NCI-H1092 treated with DMSO at 0.1 percent for 48 hours (cell line): ENCODE data around the gene ARID1B.
A peak's percentile ranks its signal among the peaks of the same experiment; 100 is the strongest.

Experiments used
- DNase-seq: peaks from one replicate; lab custom pipeline; 2025; lab: John Stamatoyannopoulos, UW

The ARID1B gene

GRCh38 chr6:157213907-157214565 is 436.9 kb downstream of the ARID1B start:
- DNase-seq, result no peak

DNA sequence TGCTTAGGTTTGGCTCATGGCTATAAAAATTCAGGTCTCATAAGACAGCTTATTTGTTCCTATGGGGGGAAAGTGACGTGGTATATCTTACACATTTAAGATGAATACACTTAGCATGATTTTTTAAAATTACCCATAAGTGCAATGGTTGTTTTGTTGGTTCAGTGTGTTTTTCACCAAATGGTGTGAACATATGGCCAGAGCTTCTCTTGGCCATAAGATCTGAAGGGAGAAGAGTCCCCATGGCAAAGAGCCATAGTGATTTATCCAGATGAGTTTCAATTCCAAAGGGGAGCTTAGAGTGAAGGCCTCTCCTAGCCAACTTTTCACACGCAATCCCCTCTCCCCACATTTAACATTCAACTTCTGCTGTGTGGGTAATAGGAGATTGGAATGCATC is 438.5 kb downstream of the ARID1B start:
- no peak for DNase-seq

GRCh38 chr6:157216570-157216969 is 439.4 kb downstream of the ARID1B start:
- no peak for DNase-seq

DNA sequence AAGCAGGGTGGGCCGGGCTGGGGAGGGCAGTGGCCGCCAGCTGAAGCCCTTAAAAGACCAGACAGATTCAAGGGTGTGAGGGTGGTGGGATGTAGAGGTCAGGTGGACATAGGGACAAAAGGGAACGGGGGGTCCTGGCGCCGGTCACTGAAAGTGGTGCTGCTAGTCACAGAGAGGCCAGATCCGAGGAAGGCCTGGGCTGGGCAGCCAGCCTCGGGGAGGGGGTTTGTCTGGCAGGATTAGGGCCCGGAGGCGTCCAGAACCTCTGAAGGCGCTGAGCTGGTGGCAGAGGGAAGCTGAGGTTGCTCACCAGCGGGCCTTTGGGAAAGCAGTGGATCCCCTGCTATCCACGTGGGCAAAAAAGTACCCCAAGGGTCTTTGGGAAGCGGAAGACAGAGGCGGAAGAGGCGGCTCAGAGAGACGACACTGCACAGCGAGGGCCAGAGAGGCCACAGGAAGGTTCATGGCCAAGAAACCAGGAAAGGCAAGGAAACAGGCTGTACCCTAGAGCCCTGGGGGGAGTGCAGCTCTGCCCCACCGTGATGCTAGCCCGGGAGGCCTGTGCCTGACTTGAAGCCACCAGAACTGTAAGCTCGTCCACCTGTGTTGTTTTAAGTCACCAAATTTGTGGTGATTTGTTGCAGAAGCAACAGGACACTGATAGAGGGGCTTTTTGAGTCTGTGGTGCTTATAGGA is 440.2 kb downstream of the ARID1B start:
- DNase-seq, result no peak

- no peak for DNase-seq
Observed at GRCh38 chr6:157217894-157218370, 440.8 kb downstream of the ARID1B start.

DNA sequence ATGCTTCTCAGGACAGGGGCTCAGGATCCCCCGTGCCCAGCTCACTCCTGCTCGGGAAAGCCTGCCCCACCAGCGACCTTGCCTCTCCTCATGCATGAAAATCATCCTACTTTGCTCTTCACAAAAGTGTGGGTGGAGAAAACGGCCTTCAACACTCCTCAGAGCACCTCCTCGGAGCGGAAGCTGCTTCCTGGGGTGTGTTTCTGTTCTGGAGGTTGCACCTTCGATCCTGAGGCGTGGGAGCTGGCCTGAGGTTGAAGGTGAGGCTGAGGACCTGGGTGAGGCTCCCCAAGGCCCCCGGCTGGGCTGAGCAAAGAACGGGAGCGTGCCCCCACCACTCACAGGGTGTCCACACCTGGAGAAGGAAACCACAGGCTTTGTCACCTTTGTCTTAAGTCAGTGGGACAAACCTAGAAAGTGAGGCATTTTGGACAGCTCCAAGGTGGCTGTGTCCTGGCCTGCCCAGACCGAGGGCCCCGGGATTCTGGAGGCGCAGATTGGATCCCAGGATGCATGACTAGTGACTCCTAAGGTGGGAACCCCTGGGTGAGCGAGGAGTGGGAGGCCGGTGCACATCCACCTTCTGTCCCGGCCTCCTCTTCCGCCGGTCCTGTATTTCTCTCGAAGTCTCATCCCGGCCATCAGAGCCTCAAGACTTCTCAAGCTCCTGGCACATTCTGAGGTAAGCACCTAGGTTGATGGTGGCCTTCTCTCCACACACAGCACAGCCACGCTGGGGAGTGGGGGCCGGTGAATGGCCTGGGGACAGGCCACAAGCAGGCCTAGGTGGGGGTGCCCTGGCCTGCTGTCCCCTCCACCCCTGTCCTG is 441.4 kb downstream of the ARID1B start:
- no peak for DNase-seq

- DNase-seq, result no peak
Observed at GRCh38 chr6:157219201-157220200, 442.3 kb downstream of the ARID1B start.

GRCh38 chr6:157220485-157220884 is 443.3 kb downstream of the ARID1B start:
- DNase-seq, result no peak

DNA sequence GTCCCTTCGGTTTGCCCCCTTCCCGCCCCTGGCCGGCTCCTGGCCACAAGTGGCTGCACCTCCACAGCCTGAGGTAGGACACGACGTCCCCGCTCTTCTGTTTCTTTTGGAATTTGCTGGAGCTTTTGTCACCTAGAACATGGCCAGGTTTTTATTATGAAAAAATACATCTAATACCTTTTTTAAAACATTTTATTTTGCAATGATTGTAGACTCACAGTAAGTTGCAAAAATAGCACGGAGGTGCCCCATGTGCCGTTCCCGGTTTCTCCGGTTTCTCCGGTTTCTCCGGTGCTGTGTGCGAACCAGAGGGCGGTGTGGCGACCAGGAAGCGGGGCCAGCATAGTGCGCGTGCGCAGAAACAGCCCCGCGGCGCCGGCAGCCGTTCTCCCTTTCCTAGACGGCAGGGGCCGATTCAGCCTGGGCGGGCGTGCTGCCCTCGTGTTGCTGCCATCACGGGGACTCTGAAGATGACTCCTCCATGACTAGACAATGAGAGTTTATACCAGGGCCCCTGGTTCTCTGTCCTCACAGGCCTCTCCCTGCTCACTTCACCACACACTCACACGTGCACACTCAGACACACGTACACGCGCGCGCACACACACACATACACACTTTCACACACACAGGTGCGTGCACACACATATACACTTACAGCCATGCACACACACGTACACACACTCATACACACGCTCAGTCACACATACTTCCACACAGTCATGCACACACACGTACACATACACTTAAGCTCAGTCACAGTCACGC is 444.1 kb downstream of the ARID1B start:
- peak; percentile 59 for DNase-seq

GRCh38 chr6:157221817-157222175 is 444.6 kb downstream of the ARID1B start:
- no peak for DNase-seq

DNA sequence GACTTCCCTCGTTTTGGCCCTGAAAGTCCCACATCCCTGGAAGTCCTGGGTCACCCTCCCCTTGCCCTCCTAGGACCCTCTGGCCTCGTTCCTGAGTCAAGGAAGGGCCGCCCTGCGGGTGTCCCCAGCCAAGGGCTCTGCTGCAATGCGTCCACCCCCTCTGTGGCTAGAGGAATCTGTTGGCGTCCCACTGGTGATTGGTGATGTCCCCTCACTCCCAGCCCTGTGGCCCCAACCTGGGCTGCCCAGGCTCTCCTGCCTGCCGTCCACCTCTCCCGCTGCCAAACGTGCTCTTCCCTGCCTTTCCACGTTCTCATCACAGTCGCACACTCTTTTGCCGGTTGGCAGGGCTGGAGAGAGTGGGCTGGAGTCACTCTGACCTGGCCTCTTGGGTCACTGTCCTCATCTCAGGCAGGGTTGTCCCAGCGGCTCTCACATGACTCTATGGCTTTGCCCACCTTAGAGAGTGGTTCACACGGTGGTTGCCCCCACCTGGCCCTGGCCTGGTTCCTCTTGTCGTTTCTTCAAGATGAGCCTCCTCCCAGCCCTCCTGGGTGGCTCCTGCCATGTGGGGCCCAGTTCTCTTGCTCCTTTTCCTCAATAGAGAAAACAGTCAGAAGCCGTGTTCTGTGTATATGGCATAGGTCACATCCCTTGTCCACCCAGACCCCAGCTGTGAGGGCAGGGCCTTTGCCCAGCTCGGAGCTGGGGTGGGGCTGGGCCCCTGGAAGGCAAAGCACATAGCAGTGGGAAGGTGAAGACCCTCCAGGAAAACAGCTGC is 445.2 kb downstream of the ARID1B start:
- no peak for DNase-seq

DNA sequence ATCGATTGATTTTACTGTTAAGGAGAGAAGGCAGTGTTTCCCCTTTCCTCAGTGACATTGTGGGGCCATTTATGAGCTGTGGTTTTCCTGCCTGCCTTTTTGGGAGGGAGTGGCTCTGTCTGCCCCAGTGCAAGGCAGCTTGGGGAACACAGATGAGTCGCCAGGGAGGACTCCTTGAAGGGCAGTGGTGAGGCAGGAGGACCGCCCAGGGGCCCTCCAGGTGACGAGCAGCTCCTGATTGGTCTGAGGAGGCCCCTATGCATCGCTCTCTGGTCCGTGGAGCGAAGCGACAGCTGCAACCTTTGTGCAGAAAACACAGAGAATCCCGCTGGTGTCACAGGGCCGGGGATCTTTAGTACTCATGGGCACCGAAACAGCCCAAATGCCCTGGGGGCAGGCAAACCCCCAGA is 445.8 kb downstream of the ARID1B start:
- no peak for DNase-seq

- DNase-seq, result no peak
Observed at GRCh38 chr6:157223511-157223910, 446.3 kb downstream of the ARID1B start.

DNA sequence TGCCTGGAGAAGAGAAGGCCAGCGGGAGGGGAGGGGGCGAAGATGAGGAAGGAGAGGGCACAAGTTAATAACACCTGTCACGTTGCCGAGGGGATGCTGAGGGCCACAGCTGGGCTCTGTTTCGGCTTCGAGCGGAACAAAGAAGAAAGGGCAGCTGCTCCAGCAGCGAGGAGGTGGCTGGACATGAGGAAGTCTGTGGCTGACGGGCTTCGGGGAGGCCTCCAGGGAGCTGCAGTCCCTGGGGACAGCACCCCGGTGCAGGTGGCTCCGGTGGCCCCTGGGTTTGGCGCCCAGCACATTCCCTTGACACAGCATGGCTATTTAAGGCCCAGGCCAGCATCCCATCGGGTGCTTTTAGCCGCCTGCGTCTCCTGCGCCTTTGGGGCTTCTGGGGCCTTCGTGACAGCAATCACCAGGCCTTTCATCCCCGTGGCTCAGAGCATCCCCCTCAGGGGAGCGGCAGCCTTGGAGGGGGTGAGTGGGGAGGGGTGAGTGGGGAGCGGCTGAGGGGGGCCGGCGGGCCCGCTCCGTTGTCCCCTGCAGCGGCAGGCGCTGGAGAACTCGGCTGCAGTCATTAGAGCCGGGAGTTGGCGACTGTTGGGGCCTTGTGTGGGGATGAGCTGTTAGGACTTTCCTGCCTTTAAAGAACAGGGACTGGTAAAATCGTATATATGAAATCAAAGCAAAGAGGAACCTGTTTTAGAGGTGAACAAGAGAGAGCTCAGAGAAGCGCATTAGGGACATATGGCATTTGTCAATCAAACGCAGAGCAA is 447.2 kb downstream of the ARID1B start:
- DNase-seq, result no peak

DNA sequence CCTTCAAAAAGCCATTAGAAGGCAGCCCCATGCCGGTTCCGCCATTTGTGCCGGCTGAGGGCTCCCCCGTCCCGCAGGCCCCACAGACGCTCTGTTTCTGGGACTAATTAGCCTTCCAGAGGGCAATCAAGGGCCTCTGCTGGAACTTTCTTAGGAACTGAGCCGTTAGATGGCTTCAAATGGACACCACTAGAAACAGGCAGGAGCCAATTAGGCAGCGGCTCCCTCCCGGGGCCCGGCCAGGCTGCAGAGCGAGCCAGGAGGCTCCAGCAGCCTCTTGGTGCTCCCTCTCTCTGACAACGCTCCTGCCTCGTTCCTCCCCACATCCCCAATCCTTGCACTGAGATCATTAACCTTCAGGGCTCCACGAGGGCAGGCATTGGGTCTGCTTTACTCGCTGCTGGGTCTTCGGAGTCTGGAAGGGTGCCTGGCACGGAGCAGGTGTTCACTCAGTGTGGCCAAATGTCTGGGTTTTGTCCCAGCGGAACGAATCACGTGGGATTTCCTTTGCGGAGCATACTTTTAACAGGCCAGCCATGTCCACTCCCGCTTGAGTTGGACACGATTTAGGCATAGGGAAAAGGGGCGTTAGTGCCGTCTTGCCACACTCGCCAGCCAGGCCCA is 447.9 kb downstream of the ARID1B start:
- no peak for DNase-seq

DNA sequence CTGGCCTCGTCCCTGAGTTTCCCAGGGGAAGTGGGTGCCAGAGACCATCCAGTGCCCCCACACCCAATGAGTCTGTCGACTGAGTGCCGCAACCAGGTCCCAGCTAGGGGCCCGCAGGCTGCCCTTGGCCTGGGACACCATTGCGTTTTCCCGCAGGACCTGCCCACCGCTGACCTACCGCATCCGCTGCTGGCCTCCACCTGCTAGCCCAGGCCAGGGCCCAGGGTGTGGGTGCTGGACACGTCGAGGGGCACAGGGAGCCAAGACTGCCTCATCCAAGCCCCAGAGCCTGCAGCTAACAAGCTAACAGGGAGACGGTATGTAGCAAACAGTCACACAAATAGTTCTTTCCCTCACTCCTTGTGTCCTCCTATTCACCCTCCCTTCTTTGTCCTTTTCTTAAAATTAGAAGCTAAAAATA is 448.4 kb downstream of the ARID1B start:
- DNase-seq, result no peak

GRCh38 chr6:157226026-157226625 is 448.9 kb downstream of the ARID1B start:
- no peak for DNase-seq

GRCh38 chr6:157226761-157227160 is 449.6 kb downstream of the ARID1B start:
- no peak for DNase-seq
